CD8-positive, alpha-beta memory T cell (primary cell): ENCODE measurements around the gene ZNF652. TPM values are rescaled to one million over a fixed set of nuclear protein-coding genes. Genes with fewer than 3 reads are reported as not detected.

ENCODE experiments used
- polyA plus RNA-seq: library from polyadenylated mRNA; unstranded; fragments of 300-500 nt; fragmentation: Illumina TruSeq; gene quantifications from one replicate; pipeline ENCODE4 v1.2.3, GENCODE V29; 2021
- total RNA-seq, 2 experiments: library from RNA; stranded (reverse); gene quantifications; one replicate each; pipeline ENCODE4 v1.2.3, GENCODE V29; 2021

Gene ZNF652
- total and polyA plus RNA-seq, 3 experiments from 2014 or later = 11.5 to 27.7 (median 11.9) TPM

Other genes starting within 250 kb of the ZNF652 start
- gene B4GALNT2, start 229.5 kb downstream of the ZNF652 start, total RNA-seq = not detected
- gene B4GALNT2, start 229.5 kb downstream of the ZNF652 start, polyA plus RNA-seq = not detected
- gene GNGT2, start 151.7 kb downstream of the ZNF652 start, total RNA-seq = 10 to 100 TPM; 24.0 to 26.5 TPM
- 33.6 TPM for gene GNGT2, start 151.7 kb downstream of the ZNF652 start, polyA plus RNA-seq
- gene ABI3, start 151.5 kb downstream of the ZNF652 start, total RNA-seq = 10 to 100 TPM; 46.4 to 48.5 TPM
- 95.4 TPM for gene ABI3, start 151.5 kb downstream of the ZNF652 start, polyA plus RNA-seq
- not detected for gene PHOSPHO1, start 131.5 kb downstream of the ZNF652 start, total RNA-seq
- 0.91 TPM for gene PHOSPHO1, start 131.5 kb downstream of the ZNF652 start, polyA plus RNA-seq
- 100 to 1,000 TPM; 440 to 450 TPM for gene PHB1, start 52.6 kb upstream of the ZNF652 start, total RNA-seq
- gene PHB1, start 52.6 kb upstream of the ZNF652 start, polyA plus RNA-seq = 164 TPM
- gene NGFR, start 133.0 kb upstream of the ZNF652 start, total RNA-seq = under 1 TPM; 0.07 to 0.15 TPM
- gene NGFR, start 133.0 kb upstream of the ZNF652 start, polyA plus RNA-seq = 0.37 TPM
- under 1 TPM; 0.31 to 0.44 TPM for gene NXPH3, start 213.6 kb upstream of the ZNF652 start, total RNA-seq
- not detected for gene NXPH3, start 213.6 kb upstream of the ZNF652 start, polyA plus RNA-seq